Measurements from ENCODE around the gene PLA2G1B.

The PLA2G1B gene

GRCh38 chr12:120328228-120328627 lies 649 bp upstream of the PLA2G1B start:
- H3K9me3 ChIP-seq (ENCODE audit: control insufficient read depth, insufficient read depth, low read length): no peaks in the 10 kb centered on the region
- H3K4me1 ChIP-seq (ENCODE audit: insufficient read depth, low read length): no peaks in the 10 kb centered on the region
- no peaks in the 10 kb centered on the region for H3K36me3 ChIP-seq (ENCODE audit: insufficient read depth, low read length)
- no peak overlapping the region for H3K9ac ChIP-seq (ENCODE audit: low read depth, low read length)

GRCh38 chr12:120324841-120325417 lies 2.6 kb downstream of the PLA2G1B start:
- Histone ChIP-seq H3K36me3 (ENCODE audit: insufficient read depth, low read length) (no peaks in the 10 kb centered on the region), H3K9me3 (ENCODE audit: control insufficient read depth, insufficient read depth, low read length) (no peaks in the 10 kb centered on the region), H3K9ac (ENCODE audit: low read depth, low read length) (no peak overlapping the region), H3K4me1 (ENCODE audit: insufficient read depth, low read length) (no peaks in the 10 kb centered on the region)

GRCh38 chr12:120323772-120324171 lies 3.8 kb downstream of the PLA2G1B start:
- H3K9me3 ChIP-seq (ENCODE audit: control insufficient read depth, insufficient read depth, low read length): no peaks in the 10 kb centered on the region
- no peak overlapping the region for H3K9ac ChIP-seq (ENCODE audit: low read depth, low read length)

GRCh38 chr12:120321382-120322202 lies 6.0 kb downstream of the PLA2G1B start:
- Histone ChIP-seq H3K36me3 (ENCODE audit: insufficient read depth, low read length) (no peaks in the 10 kb centered on the region), H3K9ac (ENCODE audit: low read depth, low read length) (no peak overlapping the region), H3K4me1 (ENCODE audit: insufficient read depth, low read length) (no peaks in the 10 kb centered on the region), H3K9me3 (ENCODE audit: control insufficient read depth, insufficient read depth, low read length) (no peaks in the 10 kb centered on the region)

More at GRCh38 chr12:120323772-120324171, 3.8 kb downstream of the PLA2G1B start:
- Histone ChIP-seq H3K4me1 (ENCODE audit: insufficient read depth, low read length) (no peaks in the 10 kb centered on the region), H3K36me3 (ENCODE audit: insufficient read depth, low read length) (no peaks in the 10 kb centered on the region)

- Histone ChIP-seq H3K36me3 (ENCODE audit: insufficient read depth, low read length) (no peaks in the 10 kb centered on the region), H3K9me3 (ENCODE audit: control insufficient read depth, insufficient read depth, low read length) (no peaks in the 10 kb centered on the region), H3K4me1 (ENCODE audit: insufficient read depth, low read length) (no peaks in the 10 kb centered on the region), H3K9ac (ENCODE audit: low read depth, low read length) (peak overlapping the region; percentile 64)
These were observed 10.1 kb downstream of the PLA2G1B start for GRCh38 chr12:120317224-120318105.

- H3K4me1 ChIP-seq (ENCODE audit: insufficient read depth, low read length): no peaks in the 10 kb centered on the region
- no peaks in the 10 kb centered on the region for H3K9me3 ChIP-seq (ENCODE audit: control insufficient read depth, insufficient read depth, low read length)
- peak overlapping the region; percentile 64 for H3K9ac ChIP-seq (ENCODE audit: low read depth, low read length)
- no peaks in the 10 kb centered on the region for H3K36me3 ChIP-seq (ENCODE audit: insufficient read depth, low read length)
These were observed 10.8 kb downstream of the PLA2G1B start for GRCh38 chr12:120316798-120317223.

GRCh38 chr12:120314220-120314619 lies 13.4 kb downstream of the PLA2G1B start:
- H3K9me3 ChIP-seq (ENCODE audit: control insufficient read depth, insufficient read depth, low read length): no peaks in the 10 kb centered on the region
- no peaks in the 10 kb centered on the region for H3K36me3 ChIP-seq (ENCODE audit: insufficient read depth, low read length)
- H3K4me1 ChIP-seq (ENCODE audit: insufficient read depth, low read length): no peaks in the 10 kb centered on the region
- no peak overlapping the region for H3K9ac ChIP-seq (ENCODE audit: low read depth, low read length)

GRCh38 chr12:120301962-120302815 lies 25.4 kb downstream of the PLA2G1B start, which contains the start of gene SIRT4:
SIRT4 (plus strand) TSS chr12:120302321; CDS start chr12:120303562, 1,241 bp downstream.
- H3K9ac ChIP-seq (ENCODE audit: low read depth, low read length): peak within 1 kb of the TSS; percentile 75
- H3K36me3 ChIP-seq (ENCODE audit: insufficient read depth, low read length): no peaks in the 10 kb centered on the region
- no peaks in the 10 kb centered on the region for H3K9me3 ChIP-seq (ENCODE audit: control insufficient read depth, insufficient read depth, low read length)
- H3K4me1 ChIP-seq (ENCODE audit: insufficient read depth, low read length): no peaks in the 10 kb centered on the region

GRCh38 chr12:120292661-120293531 lies 34.7 kb downstream of the PLA2G1B start, which contains the start of gene RNU4-1:
RNU4-1 (minus strand) TSS chr12:120293237.
- Histone ChIP-seq H3K4me1 (ENCODE audit: insufficient read depth, low read length) (peaks cover 7% of the 10 kb centered on the region; the same call in 1 of the 2 replicates), H3K9ac (ENCODE audit: low read depth, low read length) (peak within 1 kb of the TSS; percentile 58)

GRCh38 chr12:120292411-120292660 lies 35.2 kb downstream of the PLA2G1B start:
- peak overlapping the region; percentile 58 for H3K9ac ChIP-seq (ENCODE audit: low read depth, low read length)
- H3K4me1 ChIP-seq (ENCODE audit: insufficient read depth, low read length): peaks cover 7% of the 10 kb centered on the region; the same call in 1 of the 2 replicates
- H3K9me3 ChIP-seq (ENCODE audit: control insufficient read depth, insufficient read depth, low read length): no peaks in the 10 kb centered on the region
- no peaks in the 10 kb centered on the region for H3K36me3 ChIP-seq (ENCODE audit: insufficient read depth, low read length)

More at GRCh38 chr12:120292661-120293531, 34.7 kb downstream of the PLA2G1B start, which contains the start of gene RNU4-1:
- Histone ChIP-seq H3K9me3 (ENCODE audit: control insufficient read depth, insufficient read depth, low read length) (no peaks in the 10 kb centered on the region), H3K36me3 (ENCODE audit: insufficient read depth, low read length) (no peaks in the 10 kb centered on the region)

GRCh38 chr12:120290609-120291305 lies 36.8 kb downstream of the PLA2G1B start:
- H3K9me3 ChIP-seq (ENCODE audit: control insufficient read depth, insufficient read depth, low read length): no peaks in the 10 kb centered on the region
- H3K4me1 ChIP-seq (ENCODE audit: insufficient read depth, low read length): peaks cover 7% of the 10 kb centered on the region; the same call in 1 of the 2 replicates
- peak overlapping the region; percentile 53 for H3K9ac ChIP-seq (ENCODE audit: low read depth, low read length)
- H3K36me3 ChIP-seq (ENCODE audit: insufficient read depth, low read length): no peaks in the 10 kb centered on the region

GRCh38 chr12:120287491-120287890 lies 40.1 kb downstream of the PLA2G1B start:
- H3K9ac ChIP-seq (ENCODE audit: low read depth, low read length): no peak overlapping the region
- no peaks in the 10 kb centered on the region for H3K9me3 ChIP-seq (ENCODE audit: control insufficient read depth, insufficient read depth, low read length)
- no peaks in the 10 kb centered on the region for H3K36me3 ChIP-seq (ENCODE audit: insufficient read depth, low read length)
- H3K4me1 ChIP-seq (ENCODE audit: insufficient read depth, low read length): no peaks in the 10 kb centered on the region
